Panc1 (cell line): ENCODE measurements around the gene ZNF45. TPM values are rescaled to one million over a fixed set of nuclear protein-coding genes. Genes with fewer than 3 reads are reported as not detected.
"Not testable (repeated sequence)": the region's sequence is repeated elsewhere in the genome, so short reads cannot be mapped to it uniquely, and the experiment has no call there.

ENCODE experiments used
- ATAC-seq: fragments of 200-7000 bp; cut with Tn5 transposase; 2 replicates; pipeline ENCODE4 v1.9.1; 2020; ENCODE audit warnings: mild to moderate bottlenecking, moderate library complexity
- BruUV-seq: library from RNA; stranded (reverse); fragments of 400-500 nt; replicated peaks from 2 replicates; lab custom pipeline; 2021; lab: Mats Ljungman, UMichigan
- CTCF ChIA-PET: fragments of 300-600 bp; sonication (Branson Sonifier 250); formaldehyde crosslinking; loops from one replicate; lab custom pipeline; 2022; ENCODE audit warnings: antibody characterized with exemption; lab: Charles Lee
- POLR2A ChIA-PET: fragments of 300-600 bp; sonication (Branson Sonifier 250); formaldehyde crosslinking; loops from one replicate; lab custom pipeline; 2022; ENCODE audit warnings: antibody characterized with exemption; lab: Charles Lee
- DNase-seq: peaks from one replicate; pipeline ENCODE4 v3.0.0-alpha.2; 2010; ENCODE audit warnings: low read depth, low spot score
- H3K27ac ChIP-seq: 2 replicates; pipeline ENCODE4 v1.5.1; 2011; ENCODE audit warnings: mild to moderate bottlenecking, low read length, inconsistent platforms
- H3K27me3 ChIP-seq: fragments of 200-500 bp; sonication (Bioruptor generic); 2 replicates; pipeline ENCODE4 v1.6.0; 2014; ENCODE audit warnings: low read length, inconsistent platforms; ENCODE audit not compliant: control insufficient read depth, insufficient read depth
- H3K36me3 ChIP-seq: fragments of 200-500 bp; sonication (Bioruptor generic); 2 replicates; pipeline ENCODE4 v1.5.1; 2014; ENCODE audit warnings: inconsistent platforms, mild to moderate bottlenecking, low read length, moderate library complexity; ENCODE audit not compliant: control insufficient read depth, insufficient read depth
- H3K4me1 ChIP-seq: 2 replicates; pipeline ENCODE4 v1.5.1; 2011; ENCODE audit warnings: inconsistent platforms, mild to moderate bottlenecking, low read length, moderate library complexity; ENCODE audit not compliant: control insufficient read depth, insufficient read depth
- H3K4me3 ChIP-seq, 2 experiments: 2 replicates each; pipeline ENCODE4 v1.5.1; 2011 to 2012; ENCODE audit warnings: low read depth in 2 of 2, low read length in 2 of 2, mild to moderate bottlenecking in 2 of 2, inconsistent platforms in 1 of 2, moderate library complexity in 1 of 2
- H3K9me3 ChIP-seq: fragments of 200-500 bp; sonication (Bioruptor generic); 2 replicates; pipeline ENCODE4 v1.5.1; 2014; ENCODE audit warnings: low read depth, mild to moderate bottlenecking, inconsistent platforms, low read length, moderate library complexity; ENCODE audit not compliant: control insufficient read depth, insufficient read depth
- CTCF ChIP-seq: fragments of 450-650 bp; IDR thresholded peaks from 2 replicates; pipeline ENCODE4 v1.5.1; 2017; ENCODE audit warnings: mild to moderate bottlenecking
- SIN3A ChIP-seq: IDR thresholded peaks from 2 replicates; pipeline ENCODE4 v1.6.1; 2012; ENCODE audit warnings: low read depth, mild to moderate bottlenecking, low read length, moderate library complexity, borderline replicate concordance; ENCODE audit not compliant: insufficient read depth
- in situ Hi-C: cut with HindIII; loops from 2 replicates; pipeline ENCODE4 v1.10.0; 2016; ENCODE audit warnings: low sequenced_read_pairs, low pct_unique_long_range_greater_than_20kb
- intact Hi-C: fragments of 100-400 bp; cut with micrococcal nuclease; formaldehyde crosslinking; loops from one replicate; pipeline ENCODE4 v1.10.0; 2022; ENCODE audit not compliant: unreplicated experiment
- total RNA-seq: library from RNA; stranded (reverse); gene quantifications from one replicate; pipeline ENCODE4 v1.2.1, GENCODE V29; 2021; ENCODE audit not compliant: unreplicated experiment

Gene ZNF45
- total RNA-seq, 1 experiment from 2014 or later, result 10.7 TPM

- in situ Hi-C loops, result no loop called here
- intact Hi-C loops, result no loop called here
- ATAC-seq (no peak), DNase-seq (no peak)
- H3K4me1 ChIP-seq, result no peaks in the 10 kb centered on the region
- POLR2A ChIA-PET, result no interaction called here
- BruUV-seq, result no TSS peak
- no peak for TF ChIP-seq CTCF
- H3K27me3 ChIP-seq, result no peaks in the 10 kb centered on the region
- H3K27ac ChIP-seq, result no peak overlapping the region
- no peaks in the 10 kb centered on the region for H3K36me3 ChIP-seq
- H3K4me3 ChIP-seq, result no peak overlapping the region
- peaks cover 24% of the 10 kb centered on the region for H3K9me3 ChIP-seq
- CTCF ChIA-PET, result no interaction called here
These were observed 54.6 kb downstream of the ZNF45 start for GRCh38 chr19:43880483-43880882.

DNA sequence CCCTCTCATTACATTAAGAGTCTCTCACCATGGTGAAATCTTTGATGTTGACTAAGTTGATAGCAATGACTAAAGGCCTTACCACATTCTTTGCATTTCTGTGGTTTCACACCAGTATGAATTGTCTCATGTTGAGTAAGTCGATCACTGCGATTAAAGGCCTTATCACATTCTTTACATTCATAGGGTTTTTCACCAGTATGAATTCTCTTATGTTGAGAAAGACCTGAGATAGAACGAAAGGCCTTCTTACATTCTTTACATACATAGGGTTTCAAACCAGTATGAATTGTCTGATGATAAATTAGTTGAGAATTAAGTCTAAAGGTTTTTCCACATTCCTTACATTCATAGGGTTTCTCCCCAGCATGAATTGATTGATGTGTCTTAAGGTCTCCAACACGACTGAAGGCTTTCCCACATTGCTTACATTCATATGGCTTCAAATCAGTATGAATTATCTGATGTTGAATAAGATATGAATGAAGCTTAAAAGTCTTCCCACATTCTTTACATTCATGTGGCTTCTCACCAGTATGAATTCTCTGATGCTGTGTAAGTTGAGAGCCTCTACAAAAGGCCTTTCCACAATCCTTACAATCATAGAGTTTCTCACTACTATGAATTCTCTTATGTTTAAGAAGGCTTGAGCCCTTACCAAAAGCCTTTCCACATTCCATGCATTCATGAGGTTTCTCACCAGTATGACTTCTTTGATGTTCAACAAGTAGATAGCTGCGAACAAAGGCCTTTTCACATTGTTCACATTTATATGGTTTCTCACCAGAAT, 62.3 kb downstream of the ZNF45 start:
- peaks cover 68% of the 10 kb centered on the region for H3K9me3 ChIP-seq
- DNase-seq (no peak), ATAC-seq (no peak)
- in situ Hi-C loops (no loop called here), intact Hi-C loops (no loop called here)
- H3K27me3 ChIP-seq, result no peaks in the 10 kb centered on the region
- no peak for TF ChIP-seq SIN3A
- BruUV-seq, result no TSS peak
- H3K36me3 ChIP-seq, result no peaks in the 10 kb centered on the region
- H3K27ac ChIP-seq, result no peak overlapping the region
- ChIA-PET CTCF (no interaction called here), POLR2A (no interaction called here)
- H3K4me1 ChIP-seq, result no peaks in the 10 kb centered on the region
- H3K4me3 ChIP-seq, result no peak overlapping the region

- H3K4me1 ChIP-seq, CTCF ChIA-PET, H3K27ac ChIP-seq, in situ Hi-C loops, H3K36me3 ChIP-seq, DNase-seq, intact Hi-C loops, BruUV-seq, ATAC-seq, POLR2A ChIA-PET, H3K4me3 ChIP-seq, H3K27me3 ChIP-seq: not testable (repeated sequence)
- H3K9me3 ChIP-seq, result peaks cover 24% of the 10 kb centered on the region; the same call in 1 of the 2 replicates
These were observed 68.2 kb downstream of the ZNF45 start for GRCh38 chr19:43866923-43867322.

Other genes starting within 250 kb of the ZNF45 start
- not detected for gene IRGC, start 219.2 kb downstream of the ZNF45 start, total RNA-seq
- 49.9 TPM for gene SMG9, start 180.3 kb downstream of the ZNF45 start, total RNA-seq
- 29.7 TPM for gene KCNN4, start 154.3 kb downstream of the ZNF45 start, total RNA-seq
- gene LYPD5, start 132.8 kb downstream of the ZNF45 start, total RNA-seq, result 0.87 TPM
- gene ZNF283, start 108.0 kb downstream of the ZNF45 start, total RNA-seq, result 6.9 TPM
- gene ZNF404, start 51.3 kb downstream of the ZNF45 start, total RNA-seq, result 2.4 TPM
- 2.8 TPM for gene ZNF221, start 15.9 kb upstream of the ZNF45 start, total RNA-seq
- 5.0 TPM for gene ZNF155, start 48.9 kb upstream of the ZNF45 start, total RNA-seq
- 4.2 TPM for gene ZNF230, start 67.7 kb upstream of the ZNF45 start, total RNA-seq
- gene ZNF222, start 90.1 kb upstream of the ZNF45 start, total RNA-seq, result 3.1 TPM
- gene ZNF223, start 116.8 kb upstream of the ZNF45 start, total RNA-seq, result 2.2 TPM
- 0.87 TPM for gene ZNF284, start 136.9 kb upstream of the ZNF45 start, total RNA-seq
- gene ZNF224, start 159.1 kb upstream of the ZNF45 start, total RNA-seq, result 13.4 TPM
- gene ZNF225, start 178.1 kb upstream of the ZNF45 start, total RNA-seq, result 3.5 TPM
- 6.4 TPM for gene ZNF234, start 206.3 kb upstream of the ZNF45 start, total RNA-seq
- gene ZNF226, start 229.8 kb upstream of the ZNF45 start, total RNA-seq, result 21.7 TPM